Esophagus muscularis mucosa (tissue), 4 donors: ENCODE measurements around the gene RGS16.

Experiments used
- CTCF ChIP-seq, 3 experiments: fragments of 200-600 bp in 2 of 3; fragments of 450-650 bp in 1 of 3; sonication (generic) in 2 of 3; IDR thresholded peaks; one replicate each; pipeline ENCODE4 v1.5.1; 2017 to 2019; ENCODE audit warnings: antibody characterized with exemption in 3 of 3, mild to moderate bottlenecking in 2 of 3, moderate library complexity in 1 of 3
- EP300 ChIP-seq: sonication (generic); formaldehyde crosslinking; IDR thresholded peaks from one replicate; pipeline ENCODE4 v1.6.1; 2017; ENCODE audit warnings: antibody characterized with exemption
- POLR2A ChIP-seq: fragments of 450-650 bp; IDR thresholded peaks from one replicate; pipeline ENCODE4 v1.6.1; 2017; ENCODE audit warnings: antibody characterized with exemption, moderate library complexity, mild to moderate bottlenecking, low read depth

- TF ChIP-seq CTCF (IDR thresholded peaks at IDR 0.05) (no peak), EP300 (no peak), POLR2A (no peak)
These were observed 43.7 kb downstream of the RGS16 start for GRCh38 chr1:182560392-182560984.
